ENCODE results near the gene TPD52L2. TPM values are rescaled to one million over a fixed set of nuclear protein-coding genes. Genes with fewer than 3 reads are reported as not detected.
A peak's percentile ranks its signal among the peaks of the same experiment; 100 is the strongest.

TPD52L2 gene
- total RNA-seq, 2 experiments from 2014 or later = 58.6 to 58.9 TPM

- H3K27me3 Mint-ChIP-seq = no peaks in the 10 kb centered on the region
- no peak overlapping the region for H3K4me3 Mint-ChIP-seq
- no peak for DNase-seq
- H3K36me3 Mint-ChIP-seq = peaks cover 15% of the 10 kb centered on the region
- no peaks in the 10 kb centered on the region for H3K9me3 Mint-ChIP-seq
- H3K27ac Mint-ChIP-seq = no peak overlapping the region
- H3K4me1 Mint-ChIP-seq = peaks cover 2% of the 10 kb centered on the region
Measured at GRCh38 chr20:63934271-63935068, 69.4 kb downstream of the TPD52L2 start.

DNA sequence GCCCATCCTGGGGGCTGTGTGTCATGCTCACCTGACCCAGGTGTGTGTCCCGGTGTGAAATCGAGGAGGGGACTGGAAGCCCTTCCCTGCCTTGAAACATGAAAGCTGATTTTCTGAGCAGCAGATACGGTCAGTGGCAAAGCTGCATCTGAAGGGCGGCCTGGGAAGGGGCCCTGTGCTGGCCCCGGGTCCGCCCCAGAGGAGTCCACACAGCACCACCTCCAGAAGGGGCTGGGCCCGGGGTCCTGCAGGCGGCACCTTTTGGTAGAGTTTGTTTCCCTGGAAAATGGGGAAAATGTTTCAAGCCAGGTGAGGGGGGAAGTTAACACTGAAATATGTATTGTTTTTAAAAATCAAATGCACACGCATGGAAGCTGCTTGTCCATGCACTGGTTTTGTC is 70.4 kb downstream of the TPD52L2 start:
- Mint-ChIP-seq H3K4me3 (no peak overlapping the region), H3K4me1 (peaks cover 2% of the 10 kb centered on the region), H3K27me3 (no peaks in the 10 kb centered on the region), H3K36me3 (peaks cover 15% of the 10 kb centered on the region), H3K9me3 (no peaks in the 10 kb centered on the region), H3K27ac (no peak overlapping the region)
- no peak for DNase-seq

GRCh38 chr20:63937596-63937995 is 72.5 kb downstream of the TPD52L2 start:
- H3K27me3 Mint-ChIP-seq = no peaks in the 10 kb centered on the region
- H3K4me1 Mint-ChIP-seq = peaks cover 13% of the 10 kb centered on the region
- H3K4me3 Mint-ChIP-seq = no peak overlapping the region
- no peaks in the 10 kb centered on the region for H3K9me3 Mint-ChIP-seq
- DNase-seq = no peak
- no peak overlapping the region for H3K27ac Mint-ChIP-seq
- H3K36me3 Mint-ChIP-seq = peaks cover 13% of the 10 kb centered on the region

GRCh38 chr20:63939061-63939935 is 74.2 kb downstream of the TPD52L2 start:
- DNase-seq = no peak
- H3K9me3 Mint-ChIP-seq = no peaks in the 10 kb centered on the region
- peaks cover 13% of the 10 kb centered on the region for H3K36me3 Mint-ChIP-seq
- peaks cover 13% of the 10 kb centered on the region for H3K4me1 Mint-ChIP-seq
- no peak overlapping the region for H3K27ac Mint-ChIP-seq
- no peaks in the 10 kb centered on the region for H3K27me3 Mint-ChIP-seq
- no peak overlapping the region for H3K4me3 Mint-ChIP-seq

GRCh38 chr20:63940071-63940471 is 75.0 kb downstream of the TPD52L2 start:
- peaks cover 13% of the 10 kb centered on the region for H3K36me3 Mint-ChIP-seq
- peaks cover 13% of the 10 kb centered on the region for H3K4me1 Mint-ChIP-seq
- DNase-seq = no peak
- H3K9me3 Mint-ChIP-seq = no peaks in the 10 kb centered on the region
- H3K27me3 Mint-ChIP-seq = no peaks in the 10 kb centered on the region
- no peak overlapping the region for H3K4me3 Mint-ChIP-seq
- no peak overlapping the region for H3K27ac Mint-ChIP-seq

GRCh38 chr20:63940472-63941266 is 75.6 kb downstream of the TPD52L2 start:
- peaks cover 13% of the 10 kb centered on the region for H3K36me3 Mint-ChIP-seq
- no peak overlapping the region for H3K4me3 Mint-ChIP-seq

More at GRCh38 chr20:63940472-63941266, 75.6 kb downstream of the TPD52L2 start:
- Mint-ChIP-seq H3K27me3 (no peaks in the 10 kb centered on the region), H3K27ac (peak overlapping the region; percentile 63), H3K4me1 (peaks cover 13% of the 10 kb centered on the region), H3K9me3 (no peaks in the 10 kb centered on the region)
- no peak for DNase-seq

Other genes with a start within 250 kb of the TPD52L2 start
- gene GMEB2, start 238.2 kb upstream of the TPD52L2 start, total RNA-seq = 10 to 100 TPM; 13.8 to 14.6 TPM
- gene STMN3, start 211.8 kb upstream of the TPD52L2 start, total RNA-seq = 10 to 100 TPM; 10.2 to 11.7 TPM
- 10 to 100 TPM; 43.9 to 44.8 TPM for gene RTEL1, start 207.0 kb upstream of the TPD52L2 start, total RNA-seq
- gene TNFRSF6B, start 168.6 kb upstream of the TPD52L2 start, total RNA-seq = not detected
- 10 to 100 TPM; 49.5 to 50.1 TPM for gene ARFRP1, start 157.3 kb upstream of the TPD52L2 start, total RNA-seq
- 10 to 100 TPM; 22.0 to 22.1 TPM for gene ZGPAT, start 157.2 kb upstream of the TPD52L2 start, total RNA-seq
- 10 to 100 TPM in 1 of 2 experiments, 1 to 10 TPM in 1; 9.3 to 12.2 TPM for gene LIME1, start 128.6 kb upstream of the TPD52L2 start, total RNA-seq
- gene SLC2A4RG, start 125.5 kb upstream of the TPD52L2 start, total RNA-seq = 10 to 100 TPM; 25.7 to 29.3 TPM
- under 1 TPM in 1 of 2 experiments, not detected in 1; 0.04 TPM for gene ZBTB46, start 34.0 kb upstream of the TPD52L2 start, total RNA-seq
- gene ABHD16B, start 3.8 kb upstream of the TPD52L2 start, total RNA-seq = not detected
- 10 to 100 TPM; 32.1 to 32.9 TPM for gene DNAJC5, start 29.9 kb downstream of the TPD52L2 start, total RNA-seq
- gene UCKL1, start 91.1 kb downstream of the TPD52L2 start, total RNA-seq = 10 to 100 TPM; 27.6 to 28.9 TPM
- 10 to 100 TPM; 11.6 to 11.8 TPM for gene ZNF512B, start 104.7 kb downstream of the TPD52L2 start, total RNA-seq
- gene SAMD10, start 114.4 kb downstream of the TPD52L2 start, total RNA-seq = 10 to 100 TPM; 16.7 to 19.3 TPM
- gene PRPF6, start 115.9 kb downstream of the TPD52L2 start, total RNA-seq = 10 to 100 TPM; 64.5 to 64.6 TPM
- gene C20orf204, start 170.9 kb downstream of the TPD52L2 start, total RNA-seq = 1 to 10 TPM; 2.1 to 2.5 TPM
- not detected for gene SOX18, start 184.4 kb downstream of the TPD52L2 start, total RNA-seq
- 10 to 100 TPM; 37.8 to 38.6 TPM for gene TCEA2, start 197.9 kb downstream of the TPD52L2 start, total RNA-seq
- 10 to 100 TPM; 26.4 to 31.8 TPM for gene RGS19, start 214.2 kb downstream of the TPD52L2 start, total RNA-seq
- under 1 TPM; 0.16 to 0.25 TPM for gene OPRL1, start 214.8 kb downstream of the TPD52L2 start, total RNA-seq
- gene LKAAEAR1, start 219.1 kb downstream of the TPD52L2 start, total RNA-seq = under 1 TPM; 0.47 to 0.50 TPM
- not detected for gene NPBWR2, start 242.3 kb downstream of the TPD52L2 start, total RNA-seq

Data from activated naive CD8-positive, alpha-beta T cell treated with anti-CD3 and anti-CD28 coated beads for 36 hours (primary cell).